Activated gamma-delta T cell treated with Interleukin-2 at 50 U/mL for 16 hours (primary cell): ENCODE data around the gene ABCC1.

Source experiments
- DNase-seq: peaks from one replicate; pipeline ENCODE4 v3.0.0-alpha.2; 2020

The ABCC1 gene

GRCh38 chr16:16051132-16051531 lies 101.7 kb downstream of the ABCC1 start:
- no peak for DNase-seq

DNA sequence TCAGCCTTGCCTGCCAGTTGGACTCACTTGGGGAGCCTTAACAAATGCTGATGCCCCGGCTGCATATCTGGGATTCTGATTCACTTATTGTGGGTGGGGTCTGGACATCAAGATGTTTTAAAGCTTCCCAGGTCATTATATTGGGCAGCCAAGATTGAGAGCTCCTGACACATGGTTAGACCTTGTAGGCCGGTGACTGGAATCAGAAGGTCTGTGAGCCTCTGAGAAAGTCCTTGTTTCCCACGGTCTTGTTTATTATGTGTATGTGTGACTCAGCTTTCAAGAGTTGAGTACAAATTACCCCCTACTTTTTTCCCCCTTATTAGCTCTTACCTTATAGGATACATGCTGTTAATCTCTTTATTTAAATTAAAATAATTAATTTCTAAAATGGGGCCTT lies 103.5 kb downstream of the ABCC1 start:
- DNase-seq, result no peak

- no peak for DNase-seq
Observed at GRCh38 chr16:16057102-16057501, 107.7 kb downstream of the ABCC1 start.

- no peak for DNase-seq
Observed at GRCh38 chr16:16059160-16059559, 109.7 kb downstream of the ABCC1 start.

DNA sequence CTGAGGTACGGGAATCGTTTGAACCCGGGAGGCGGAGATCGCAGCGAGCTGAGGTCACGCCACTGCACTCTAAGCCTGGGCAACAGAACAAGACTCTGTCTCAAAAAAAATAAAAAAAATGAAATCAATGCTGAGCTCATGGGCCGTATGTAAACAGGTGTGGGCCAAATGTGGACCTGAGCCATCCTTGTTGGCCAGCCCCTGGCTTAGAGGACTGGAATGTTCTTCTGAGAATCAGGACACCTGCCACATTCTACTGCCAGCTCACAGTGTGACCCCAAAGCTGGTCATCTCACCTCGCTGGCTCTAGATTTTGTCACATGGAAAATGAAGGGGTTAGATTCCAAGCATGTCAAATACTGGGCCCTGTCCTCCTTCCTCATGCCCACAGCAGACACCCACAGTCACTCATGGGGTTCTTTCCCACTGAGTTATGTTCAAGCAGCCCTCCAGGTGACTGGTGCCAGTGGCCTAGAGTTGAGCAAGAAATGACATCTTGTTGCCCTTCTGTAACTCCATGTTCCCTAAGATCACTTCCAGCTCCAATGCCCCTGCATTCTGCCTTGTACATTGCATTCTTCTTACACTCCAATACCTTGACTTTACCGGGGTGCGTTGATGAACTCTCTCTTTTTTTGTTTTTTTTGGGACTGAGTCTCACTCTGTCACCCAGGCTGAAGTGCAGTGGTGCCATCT lies 110.6 kb downstream of the ABCC1 start:
- DNase-seq, result no peak

DNA sequence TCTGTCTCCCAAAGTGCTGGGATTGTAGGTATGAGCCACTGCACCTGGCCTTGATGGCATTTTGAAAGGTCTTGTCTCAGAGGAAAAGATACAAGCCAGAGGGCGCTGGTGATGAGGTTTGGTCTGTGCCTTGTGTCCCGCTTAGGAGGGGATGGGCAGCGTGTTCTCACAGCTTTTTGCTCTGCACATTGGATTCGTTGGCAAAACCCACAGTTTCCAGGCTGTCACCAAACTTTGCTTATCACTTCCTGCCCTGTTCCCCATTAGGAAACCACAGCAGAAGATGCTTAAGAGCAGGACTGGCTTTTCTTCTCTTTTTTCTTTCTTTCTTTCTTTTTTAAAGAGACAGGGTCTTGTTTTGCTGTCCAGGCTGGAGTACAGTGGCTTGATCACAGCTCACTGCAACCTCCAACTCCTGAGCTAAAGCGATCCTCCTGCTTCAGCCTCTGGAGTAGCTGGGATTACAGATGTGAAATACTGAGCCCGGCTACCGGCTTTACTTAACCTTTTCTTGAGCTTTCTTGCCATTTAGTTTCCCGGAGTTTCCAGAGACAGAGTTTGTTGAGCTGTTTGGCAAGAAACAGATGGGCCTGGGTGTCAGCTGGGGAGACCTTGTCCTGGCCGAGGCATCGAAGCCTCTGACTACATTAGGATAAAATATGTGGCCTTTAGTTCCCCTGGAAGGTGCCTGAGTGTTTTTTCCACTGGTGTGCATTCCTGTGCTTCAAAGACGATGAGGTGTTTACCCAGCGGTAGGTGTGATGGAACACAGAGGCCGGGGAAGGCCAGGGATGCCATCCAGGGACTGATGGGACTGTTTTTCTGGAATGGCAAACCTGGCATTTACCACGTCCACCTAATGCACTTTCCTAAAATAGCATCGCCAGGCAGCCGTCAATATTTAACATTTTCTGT lies 112.9 kb downstream of the ABCC1 start:
- no peak for DNase-seq

DNA sequence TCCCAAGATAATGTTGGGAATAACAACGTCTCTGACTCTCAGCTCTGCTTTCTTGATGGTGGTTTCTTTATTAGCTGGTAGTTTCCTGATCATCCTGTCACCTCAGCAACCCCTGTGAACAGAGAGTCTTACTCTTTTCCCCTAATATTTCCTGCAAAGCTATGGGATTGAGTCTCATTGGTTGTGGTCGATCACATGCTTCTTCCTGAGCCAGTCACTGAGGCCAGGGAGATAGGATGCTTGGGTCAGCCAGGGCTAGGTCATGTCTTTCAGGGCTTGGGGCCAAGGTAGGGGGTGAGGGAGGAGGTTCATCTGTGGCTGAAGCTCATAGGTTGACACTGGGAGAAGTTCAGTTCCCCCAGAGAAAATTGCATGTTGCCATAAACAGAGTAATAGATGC lies 114.3 kb downstream of the ABCC1 start:
- no peak for DNase-seq

DNA sequence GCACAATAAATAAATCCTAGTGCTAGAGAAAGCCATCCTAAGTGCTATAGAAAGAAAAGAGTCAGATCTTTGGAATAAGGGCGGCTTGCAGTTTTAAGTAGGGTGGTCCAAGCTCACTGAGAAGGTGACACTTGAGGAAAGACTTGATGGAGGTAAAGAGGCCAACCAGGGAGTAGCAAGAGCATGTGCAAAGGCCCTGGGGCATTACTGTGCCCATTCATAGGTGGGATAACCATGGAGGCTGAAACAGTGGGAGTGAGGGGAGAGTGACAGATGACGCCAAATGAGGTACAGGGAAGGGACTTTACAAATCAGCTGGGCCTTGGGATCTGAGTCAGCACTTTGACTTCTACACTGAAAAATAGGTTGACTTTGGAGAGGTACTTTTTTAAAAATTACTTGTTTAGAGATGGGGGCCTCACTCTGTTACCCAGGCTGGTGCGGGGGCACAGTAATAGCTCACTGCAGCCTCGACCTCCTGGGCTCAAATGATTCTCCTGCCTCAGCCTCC lies 115.5 kb downstream of the ABCC1 start:
- no peak for DNase-seq

GRCh38 chr16:16067127-16067526 lies 117.7 kb downstream of the ABCC1 start:
- no peak for DNase-seq

- DNase-seq, result no peak
Observed at GRCh38 chr16:16071631-16072244, 122.3 kb downstream of the ABCC1 start.

DNA sequence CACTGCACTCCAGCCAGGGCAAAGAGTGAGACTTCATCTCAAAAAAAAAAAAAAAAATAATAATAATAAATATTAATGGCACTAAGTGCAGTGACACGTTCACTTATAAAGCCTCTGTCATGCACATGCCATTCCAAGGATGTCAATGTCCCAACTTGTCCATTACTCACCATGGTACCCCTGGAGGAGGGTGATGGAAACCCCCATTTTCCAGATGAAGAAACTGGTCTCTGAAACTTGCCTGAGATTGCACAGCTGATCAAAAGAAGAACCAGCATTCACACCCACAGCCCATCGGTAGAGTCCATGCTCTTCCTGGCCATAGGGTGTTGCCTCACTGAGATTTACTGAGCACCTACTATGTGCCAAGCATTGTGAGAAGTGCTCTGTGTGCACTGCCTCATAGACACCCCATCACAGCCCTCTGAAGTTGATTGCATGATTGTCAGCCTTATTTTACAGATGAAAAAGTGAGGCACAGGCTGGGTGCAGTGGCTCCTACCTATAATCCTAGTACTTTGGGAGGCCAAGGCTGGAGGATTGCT lies 123.7 kb downstream of the ABCC1 start:
- DNase-seq, result no peak

DNA sequence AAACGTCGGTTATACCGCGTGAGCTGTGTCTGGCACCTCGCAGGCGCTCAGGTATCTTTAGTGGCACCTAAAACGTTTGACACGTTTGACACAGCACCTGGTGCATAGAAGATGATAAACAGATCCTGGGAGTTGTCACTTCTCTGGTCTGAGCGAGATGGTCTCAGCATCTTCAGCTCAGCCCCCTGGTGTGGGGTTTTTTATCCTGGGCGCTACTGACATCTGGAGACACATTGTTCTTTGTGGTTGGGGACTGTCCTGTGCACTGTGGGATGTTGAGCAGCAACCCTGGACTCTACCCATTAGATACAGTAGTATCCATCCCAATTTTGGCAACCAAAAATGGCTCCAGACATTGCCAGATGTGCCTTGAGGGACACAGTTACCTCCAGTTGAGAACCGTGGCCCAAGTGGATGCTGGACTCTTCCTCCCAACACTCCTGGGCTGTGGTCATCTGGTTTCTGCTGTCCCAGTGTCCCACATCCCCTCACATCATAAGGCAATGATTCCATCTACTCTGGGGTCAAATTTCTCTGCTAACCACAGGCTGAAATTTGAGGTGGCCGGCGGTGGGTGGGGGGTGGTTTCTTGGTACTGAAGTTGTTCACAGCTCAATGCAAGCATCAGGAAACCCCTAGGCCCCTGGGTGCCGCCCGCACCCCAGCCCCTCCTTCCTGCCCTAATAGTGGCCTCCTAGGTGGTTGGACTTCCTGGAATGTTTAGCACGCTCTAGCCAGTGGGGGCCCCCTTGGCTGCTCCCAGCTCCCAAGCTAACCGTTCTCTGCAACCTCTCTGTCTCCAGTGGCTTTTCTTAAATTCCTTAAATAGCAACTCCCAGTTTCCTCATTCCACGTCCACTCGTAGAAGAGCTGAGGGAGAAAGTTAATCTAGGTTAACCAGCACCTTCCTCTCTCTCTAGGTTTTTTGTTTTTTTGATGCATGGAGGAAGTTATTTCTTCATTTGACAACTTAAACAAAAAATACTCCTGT lies 124.8 kb downstream of the ABCC1 start:
- DNase-seq, result no peak

DNA sequence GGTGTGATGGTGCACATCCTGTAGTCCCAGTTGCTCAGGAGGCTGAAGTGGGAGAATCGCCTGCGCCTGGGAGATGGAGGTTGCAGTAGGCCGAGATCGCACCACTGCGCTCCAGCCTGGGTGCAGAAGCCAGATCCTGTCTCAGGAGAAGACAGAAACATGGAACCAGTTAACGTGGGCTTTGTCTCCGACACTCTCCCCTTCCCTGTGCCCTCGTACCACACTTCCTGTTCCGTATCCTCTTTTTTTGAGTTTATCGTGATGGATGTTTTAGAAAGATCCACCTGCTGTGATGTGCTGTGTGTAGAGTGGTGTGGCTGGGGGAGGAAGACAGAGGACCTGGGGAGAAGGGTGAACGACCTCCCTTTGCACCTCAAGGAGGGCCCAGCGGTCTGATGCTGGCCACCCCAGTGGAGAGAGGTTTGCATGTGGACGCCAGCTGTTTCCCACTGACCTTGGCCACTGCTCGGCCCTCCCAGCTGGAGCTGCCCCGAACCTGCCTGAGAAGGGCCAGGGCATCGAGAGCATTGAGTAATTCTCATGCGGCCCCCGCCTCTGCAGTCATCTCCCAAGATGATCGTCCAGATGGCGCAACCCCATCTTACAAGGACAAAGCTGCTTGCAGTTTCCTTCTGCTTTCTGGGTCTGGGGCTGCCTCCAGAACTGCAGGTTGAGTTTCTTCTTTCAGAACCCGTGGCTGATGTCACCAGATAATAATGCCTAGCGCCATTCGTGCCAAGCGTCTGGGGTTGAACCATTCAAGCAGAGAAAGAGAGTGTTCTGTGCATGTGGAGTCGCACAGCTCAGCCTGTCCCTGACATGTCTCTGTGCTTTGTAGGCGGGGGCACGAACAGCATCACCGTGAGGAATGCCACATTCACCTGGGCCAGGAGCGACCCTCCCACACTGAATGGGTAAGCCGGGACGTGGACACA lies 126.3 kb downstream of the ABCC1 start:
- DNase-seq, result no peak

DNA sequence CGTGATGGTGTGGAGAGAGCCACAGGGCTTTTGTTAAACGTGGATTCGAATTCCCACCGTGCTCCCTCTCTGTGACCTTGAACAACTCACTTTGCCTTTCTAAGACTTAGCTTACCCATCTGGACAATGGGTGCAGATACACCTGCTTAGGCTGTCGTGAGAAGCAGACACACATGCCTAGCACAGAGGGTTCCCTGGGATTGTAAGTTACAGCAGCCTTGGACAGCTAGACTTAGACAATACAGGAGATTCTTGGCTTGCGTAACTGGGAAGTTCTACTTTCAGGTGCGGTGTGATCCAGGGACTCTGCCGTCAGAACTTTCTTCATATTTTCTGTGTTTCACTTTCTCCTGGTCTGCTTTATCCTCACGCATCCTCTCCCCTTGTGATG lies 127.0 kb downstream of the ABCC1 start:
- DNase-seq, result no peak

- DNase-seq, result no peak
Observed at GRCh38 chr16:16080465-16081065, 131.1 kb downstream of the ABCC1 start.

DNA sequence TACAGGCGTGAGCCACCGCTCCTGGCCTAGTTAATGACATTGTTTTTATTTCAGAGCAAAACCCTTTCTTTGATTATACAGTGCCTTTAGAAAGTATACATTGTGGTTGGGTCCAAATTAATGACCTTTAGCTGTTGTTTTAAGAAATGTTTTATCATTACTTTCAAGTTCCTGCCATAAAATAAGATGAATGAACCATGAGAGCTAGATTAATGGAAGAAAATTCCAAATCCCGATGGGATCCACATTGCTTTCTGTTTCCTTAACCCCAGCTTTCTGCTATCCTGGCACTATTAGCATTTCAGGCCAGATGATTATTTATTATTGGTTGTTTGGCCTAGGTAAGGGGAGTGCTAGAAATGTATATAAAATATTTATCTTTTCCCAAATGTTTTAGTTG lies 131.7 kb downstream of the ABCC1 start:
- no peak for DNase-seq

DNA sequence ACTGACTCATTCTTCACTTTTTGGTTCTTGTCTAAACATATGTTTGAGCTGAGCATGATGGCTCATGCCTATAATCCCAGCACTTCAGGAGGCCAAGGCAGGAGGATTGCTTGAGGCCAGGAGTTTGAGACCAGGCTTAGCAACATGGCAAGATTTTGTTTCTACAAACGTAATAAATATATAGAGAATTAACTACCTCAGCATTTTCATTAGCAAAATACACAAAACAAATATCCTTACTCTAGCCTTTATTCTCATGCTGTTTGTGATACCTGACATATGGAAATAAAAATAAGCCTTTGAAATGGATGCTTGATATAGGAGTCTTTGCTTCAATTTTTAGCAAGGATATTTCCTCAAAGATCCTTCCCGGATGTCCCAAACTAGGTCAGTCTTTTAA lies 132.8 kb downstream of the ABCC1 start:
- DNase-seq, result no peak

DNA sequence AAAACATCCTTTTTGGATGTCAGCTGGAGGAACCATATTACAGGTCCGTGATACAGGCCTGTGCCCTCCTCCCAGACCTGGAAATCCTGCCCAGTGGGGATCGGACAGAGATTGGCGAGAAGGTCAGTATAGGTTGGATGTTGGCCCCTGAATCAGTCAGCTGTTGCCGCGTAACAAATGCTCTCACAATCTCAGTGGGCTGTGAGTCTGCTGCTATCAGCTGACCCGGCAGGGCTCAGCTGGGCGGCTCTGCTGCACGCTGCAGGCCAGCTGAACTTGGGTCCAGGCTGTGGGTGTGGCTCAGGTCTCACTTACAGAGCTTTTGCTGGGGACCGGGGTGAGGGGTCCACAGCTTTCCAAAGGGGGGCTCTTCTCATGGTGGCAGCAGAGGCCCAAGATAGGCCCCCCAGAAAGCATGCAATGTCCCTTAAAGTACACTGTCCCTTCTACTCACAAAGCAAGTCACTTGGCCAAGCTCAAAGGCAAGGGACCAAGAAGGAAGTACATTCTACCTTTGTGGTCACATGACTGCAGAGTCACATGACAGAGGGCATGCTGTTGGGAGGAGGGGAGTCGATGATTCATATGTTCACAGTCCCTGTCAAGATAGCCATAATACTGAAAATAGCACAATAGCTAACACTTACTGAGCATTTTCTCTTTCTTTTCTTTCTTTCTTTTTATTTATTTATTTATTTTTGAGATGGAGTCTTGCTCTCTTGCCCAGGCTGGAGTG lies 134.2 kb downstream of the ABCC1 start:
- no peak for DNase-seq

- DNase-seq, result no peak
Observed at GRCh38 chr16:16084874-16085273, 135.5 kb downstream of the ABCC1 start.
